SU-DHL-6 (cell line): ENCODE results near the gene CDYL2.

Source experiments
- CTCF ChIP-seq: fragments of 200-600 bp; sonication (generic); IDR thresholded peaks from one replicate; pipeline ENCODE4 v1.5.1; 2017; ENCODE audit warnings: antibody characterized with exemption, mild to moderate bottlenecking, low read length, moderate library complexity; ENCODE audit not compliant: insufficient read depth, poor library complexity, severe bottlenecking
- EZH2phosphoT487 ChIP-seq: fragments of 200-600 bp; sonication (generic), shearing (Covaris generic); conservative IDR thresholded peaks from 2 replicates; pipeline ENCODE4 v1.6.1; 2018; ENCODE audit warnings: mild to moderate bottlenecking, antibody characterized with exemption, low read length, moderate library complexity, mixed read lengths

GRCh38 chr16:80841231-80841630 lies 36.8 kb upstream of the CDYL2 start:
- TF ChIP-seq CTCF (no peak), EZH2phosphoT487 (no peak)
